Activated CD8-positive, alpha-beta memory T cell treated with anti-CD3 and anti-CD28 coated beads, Interleukin-2, amount 50 U/mL, for 24 hours (primary cell): ENCODE measurements around the gene MYRF.

Source experiments
- DNase-seq: peaks from one replicate; pipeline ENCODE4 v3.0.0-alpha.2; 2020; ENCODE audit errors: extremely low read depth

Gene MYRF

DNA sequence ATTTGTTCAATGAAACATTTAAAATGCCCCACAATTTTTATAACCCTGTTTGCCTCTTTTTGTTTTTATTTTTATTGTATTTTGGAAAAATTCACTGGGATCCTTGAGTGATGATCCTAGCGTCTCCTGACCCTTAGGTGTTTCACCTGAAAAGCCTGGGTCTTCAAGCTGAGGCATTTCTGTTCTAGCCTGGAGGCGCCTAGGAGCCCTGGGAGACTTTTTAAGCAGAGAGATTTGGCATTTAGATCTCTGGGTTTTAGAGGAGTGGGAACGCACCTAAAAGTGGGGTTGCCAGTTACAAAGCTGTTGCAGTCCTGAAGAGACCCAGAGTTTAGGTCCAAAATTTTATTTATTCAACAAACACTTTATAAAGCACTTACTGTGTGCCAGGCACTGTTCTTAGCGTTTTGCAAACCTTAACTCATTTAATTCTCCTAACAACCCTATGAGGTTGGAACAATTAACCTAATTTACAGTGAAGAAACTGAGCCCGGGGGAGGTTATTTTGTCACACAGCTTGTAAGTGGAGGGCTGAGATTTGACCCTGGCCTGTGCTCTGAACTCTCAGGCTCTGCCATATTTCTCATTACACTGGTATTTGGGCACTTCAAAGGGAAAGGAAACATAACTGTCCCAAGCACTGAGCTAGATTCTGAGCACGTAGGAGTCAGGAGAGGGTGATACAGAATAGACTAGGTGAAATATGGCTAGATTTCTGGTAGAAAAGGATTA lies 65.2 kb downstream of the MYRF start:
- DNase-seq, result no peak

DNA sequence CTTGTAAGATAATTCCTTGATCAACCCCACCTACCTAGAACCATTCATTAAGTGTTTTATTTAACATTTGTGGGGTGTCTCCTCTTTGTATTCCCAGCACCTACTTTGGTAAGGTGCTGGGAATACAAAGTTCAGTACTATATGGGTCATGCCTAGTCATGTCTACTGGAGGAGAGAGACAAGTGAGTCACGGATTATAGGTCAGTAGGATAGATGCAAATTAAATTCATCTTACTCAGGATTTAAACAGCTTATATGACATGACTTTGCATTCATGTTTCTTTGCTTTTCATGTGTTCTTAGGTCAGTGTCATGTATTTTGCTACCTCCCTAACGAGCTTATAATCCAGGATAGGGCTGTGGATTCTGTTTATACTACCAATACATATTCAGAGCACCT lies 67.7 kb downstream of the MYRF start:
- DNase-seq, result no peak

DNA sequence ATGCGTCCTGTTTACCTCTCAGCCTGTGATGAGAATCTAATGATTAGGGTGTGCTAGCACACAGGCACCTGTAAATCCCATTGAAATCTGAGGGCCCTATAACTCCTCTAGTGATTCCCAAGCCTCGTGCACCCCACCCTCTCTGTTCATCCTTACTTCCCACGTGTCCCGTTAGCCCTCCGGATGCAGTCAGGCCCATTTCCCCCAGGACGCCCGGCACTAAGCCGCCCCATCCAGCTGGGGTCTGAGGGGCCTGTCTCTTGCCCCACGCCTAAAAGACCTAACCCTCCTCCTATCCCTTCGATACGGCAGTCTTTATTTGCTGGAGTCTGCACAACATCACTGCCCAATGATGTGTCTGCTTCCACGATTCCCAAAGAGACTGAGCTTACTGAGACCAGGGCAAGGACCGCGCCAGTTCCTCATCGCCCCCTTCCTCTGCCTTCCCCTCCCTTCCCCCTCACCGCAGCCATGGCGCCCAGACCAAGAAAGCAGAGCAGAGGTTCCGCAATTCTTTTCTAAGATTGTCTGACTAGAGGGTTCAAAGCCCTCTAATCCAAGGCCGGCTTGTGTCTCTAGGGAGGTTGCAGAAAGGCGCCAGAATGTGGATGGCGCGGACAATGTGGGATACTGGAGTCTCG lies 74.6 kb downstream of the MYRF start:
- DNase-seq, result no peak

DNA sequence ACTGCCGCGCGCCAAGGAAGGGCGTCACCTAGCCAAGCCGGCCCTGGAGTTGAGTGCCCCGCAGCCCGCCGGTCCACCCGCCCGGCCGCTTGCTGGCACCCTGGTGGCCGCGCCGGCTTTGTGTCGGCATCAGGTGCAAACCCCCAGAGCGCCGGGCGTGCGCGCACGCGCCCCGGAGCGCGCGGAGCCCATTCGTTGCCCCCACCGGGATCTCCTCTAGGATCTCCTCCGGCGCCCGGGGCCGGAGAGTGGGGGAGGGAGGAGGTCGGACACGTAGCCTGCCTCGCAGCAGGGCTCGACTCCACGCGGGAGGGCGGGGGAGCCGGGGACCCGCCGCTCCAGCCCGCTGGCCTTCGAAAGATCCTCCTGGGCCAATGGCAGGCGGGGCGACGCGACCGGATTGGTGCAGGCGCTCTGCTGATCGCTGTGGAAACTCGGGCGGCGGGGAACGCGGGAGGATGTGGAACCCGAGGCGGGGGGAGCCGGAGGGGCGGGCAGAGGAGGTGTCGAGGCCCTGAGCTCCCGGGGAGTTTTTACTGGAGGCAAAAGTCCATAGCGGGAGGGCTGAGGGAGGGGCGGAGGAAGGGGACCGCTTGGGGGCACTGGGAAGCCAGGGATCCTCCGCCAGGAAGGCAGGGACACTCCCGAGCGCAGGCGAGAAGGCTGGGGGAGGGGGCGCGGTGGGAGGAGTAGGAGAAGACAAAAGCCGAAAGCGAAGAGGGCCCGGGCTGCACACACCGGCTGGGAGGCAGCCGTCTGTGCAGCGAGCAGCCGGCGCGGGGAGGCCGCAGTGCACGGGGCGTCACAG lies 75.3 kb downstream of the MYRF start, which contains the start of gene FADS2:
Gene FADS2, plus strand, starts transcription at position 730 of the 808 bp plus-strand sequence. CDS start 91 bp downstream, outside the sequence.
- no peak for DNase-seq

DNA sequence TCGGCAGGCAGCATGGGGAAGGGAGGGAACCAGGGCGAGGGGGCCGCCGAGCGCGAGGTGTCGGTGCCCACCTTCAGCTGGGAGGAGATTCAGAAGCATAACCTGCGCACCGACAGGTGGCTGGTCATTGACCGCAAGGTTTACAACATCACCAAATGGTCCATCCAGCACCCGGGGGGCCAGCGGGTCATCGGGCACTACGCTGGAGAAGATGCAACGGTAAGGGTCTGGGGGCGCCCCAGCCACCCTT lies 75.9 kb downstream of the MYRF start:
- no peak for DNase-seq

DNA sequence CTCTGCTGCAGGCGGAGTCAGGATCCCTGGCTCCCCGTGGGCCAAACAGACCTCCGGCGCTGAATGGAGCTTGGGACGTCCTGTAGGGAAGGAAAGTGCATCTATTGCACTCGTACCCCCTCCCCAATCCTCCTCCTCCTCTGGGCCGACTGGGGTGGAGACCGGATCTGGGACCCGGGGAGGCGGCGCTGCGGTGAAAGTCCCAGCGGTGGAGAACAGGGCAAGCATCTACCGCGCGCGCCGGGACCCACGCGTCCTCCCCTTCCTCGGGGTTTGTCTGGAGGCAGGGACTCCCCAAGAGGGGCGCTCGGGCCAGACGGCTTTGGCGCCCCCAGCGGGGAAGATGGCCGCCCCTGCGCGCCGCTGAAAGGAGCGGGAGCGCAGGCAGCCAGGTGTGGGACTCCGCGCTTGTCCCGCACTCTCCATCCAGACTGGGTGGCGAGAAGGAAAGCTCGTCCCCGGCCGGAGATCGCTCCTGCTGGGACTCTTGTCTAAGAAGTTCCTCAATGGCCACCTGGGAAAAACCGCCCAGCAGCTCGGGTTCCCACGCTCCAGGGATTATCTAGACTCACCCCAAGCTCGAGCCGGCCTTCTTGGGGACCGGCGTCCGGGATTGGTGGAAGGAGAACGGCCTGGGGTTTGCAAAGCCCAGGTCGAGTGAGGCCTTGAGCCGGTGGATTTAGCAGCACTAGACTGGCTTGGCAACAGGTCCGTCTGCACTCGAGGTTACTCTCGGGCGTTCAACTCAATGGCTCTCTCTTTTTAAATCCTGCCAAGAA lies 76.4 kb downstream of the MYRF start:
- DNase-seq, result no peak

DNA sequence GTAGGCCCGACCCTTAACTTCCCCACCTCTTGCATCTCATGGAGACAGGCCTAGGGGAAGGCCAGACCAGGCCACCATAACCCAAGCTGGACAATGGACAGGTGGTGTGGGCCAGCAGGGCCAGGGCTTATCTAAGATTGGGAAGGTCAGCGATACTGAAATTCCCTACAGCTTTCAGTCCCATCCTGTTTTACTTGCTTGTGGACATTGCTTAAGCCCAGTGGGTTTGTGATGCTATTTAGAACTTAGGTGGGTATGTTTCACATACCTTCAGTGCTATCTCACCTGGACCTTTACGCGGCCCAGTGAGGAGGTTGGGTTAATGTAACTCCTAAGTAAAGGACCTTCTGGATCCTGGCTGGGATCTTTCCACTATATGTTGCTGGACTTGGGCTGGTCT lies 77.4 kb downstream of the MYRF start:
- no peak for DNase-seq

DNA sequence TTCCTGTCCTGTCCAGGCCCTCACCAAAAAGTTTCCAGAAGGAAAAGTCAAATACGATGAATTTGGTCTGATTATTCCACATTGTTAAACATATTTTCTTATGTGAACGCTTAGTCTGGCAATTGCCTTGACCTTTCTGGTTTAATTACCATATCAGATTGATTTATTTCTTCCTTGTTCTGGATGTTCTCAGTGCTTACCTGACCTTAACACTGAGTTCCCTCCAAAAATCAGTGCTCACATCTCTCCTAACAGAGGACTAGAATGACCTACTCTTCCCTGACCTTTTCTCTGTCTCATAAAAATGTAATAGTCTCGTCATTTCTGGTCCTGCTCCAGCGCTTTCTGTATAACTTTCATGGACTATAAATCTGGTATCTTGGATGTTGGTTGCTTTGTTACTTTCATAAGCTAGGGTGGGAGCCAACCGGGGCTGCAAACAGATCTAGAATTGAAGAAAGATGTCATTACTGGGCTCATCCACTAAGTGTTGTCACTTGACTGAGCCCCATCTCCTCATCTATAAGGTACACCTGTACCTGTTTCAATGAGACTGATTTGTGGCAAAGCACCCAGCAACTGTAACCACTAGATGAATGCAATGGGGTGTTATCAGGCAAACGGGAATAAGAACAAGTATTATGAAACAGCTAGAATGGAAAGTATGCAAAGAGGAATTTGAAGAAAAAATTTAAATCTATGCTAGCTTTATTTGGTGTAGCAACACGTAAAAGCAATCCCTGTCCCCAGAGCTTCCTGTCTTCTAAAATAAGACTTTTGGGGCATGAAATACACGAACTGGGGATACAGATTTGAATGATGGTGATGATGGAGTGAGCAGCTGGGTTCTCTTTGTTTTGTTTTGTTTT lies 78.0 kb downstream of the MYRF start:
- no peak for DNase-seq

DNA sequence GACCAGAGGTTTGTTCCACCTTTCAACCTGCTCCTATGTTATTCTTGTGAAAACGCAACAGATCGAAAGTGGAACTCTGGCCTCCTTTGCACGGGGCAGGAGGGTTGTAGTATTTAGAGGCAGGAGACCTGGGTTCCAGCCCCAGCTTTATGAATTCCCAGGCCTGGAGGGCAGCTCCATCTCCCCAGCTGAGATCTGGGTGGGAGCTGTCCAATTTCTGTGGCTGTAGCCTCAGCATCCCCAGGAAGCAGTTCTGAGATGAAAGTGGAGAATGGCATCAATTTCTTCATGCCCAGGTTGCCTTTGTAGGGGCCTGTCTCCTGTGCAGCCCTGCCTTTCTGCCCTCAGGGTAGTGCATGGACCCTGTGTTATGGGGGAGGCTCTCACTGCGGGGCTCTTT lies 79.8 kb downstream of the MYRF start:
- no peak for DNase-seq

DNA sequence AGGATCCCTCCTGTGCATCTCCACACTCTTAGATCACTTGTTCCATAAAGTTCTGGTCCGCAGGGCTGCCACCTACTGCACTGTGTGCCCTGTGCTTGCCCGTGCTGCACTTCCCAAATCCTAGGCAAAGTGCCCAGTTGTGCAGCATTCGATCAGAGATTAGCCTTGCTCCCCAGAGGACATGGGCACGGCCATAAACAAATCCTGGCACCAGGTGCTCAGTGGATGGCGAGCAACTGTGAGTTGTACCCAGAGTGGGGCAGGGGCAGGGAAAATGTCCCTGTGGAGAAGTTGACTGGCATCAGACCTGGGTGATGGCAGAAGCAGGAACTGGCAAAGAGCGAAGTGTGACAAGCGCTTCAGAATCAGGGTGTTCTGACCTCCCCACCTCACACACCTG lies 80.3 kb downstream of the MYRF start:
- no peak for DNase-seq

DNA sequence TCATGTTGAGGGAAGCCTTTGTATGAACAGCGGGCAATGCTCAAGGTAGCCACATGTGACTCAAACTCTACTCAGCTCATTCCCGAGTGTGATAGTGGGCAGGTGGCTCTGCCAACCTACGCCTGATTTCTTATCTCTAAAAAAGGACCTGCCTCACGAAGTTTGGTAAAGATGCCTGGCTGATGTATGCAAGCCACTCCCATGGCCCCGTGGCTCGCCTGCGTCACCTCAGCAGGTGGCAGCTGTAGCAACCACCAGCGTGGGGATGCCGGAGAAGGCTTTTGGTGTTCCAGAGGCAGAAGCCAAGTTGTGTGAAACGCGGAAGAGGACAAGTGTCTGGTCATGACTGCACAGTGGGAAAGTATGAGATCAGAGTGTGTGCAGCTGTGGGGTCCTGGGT lies 81.0 kb downstream of the MYRF start:
- DNase-seq, result no peak

DNA sequence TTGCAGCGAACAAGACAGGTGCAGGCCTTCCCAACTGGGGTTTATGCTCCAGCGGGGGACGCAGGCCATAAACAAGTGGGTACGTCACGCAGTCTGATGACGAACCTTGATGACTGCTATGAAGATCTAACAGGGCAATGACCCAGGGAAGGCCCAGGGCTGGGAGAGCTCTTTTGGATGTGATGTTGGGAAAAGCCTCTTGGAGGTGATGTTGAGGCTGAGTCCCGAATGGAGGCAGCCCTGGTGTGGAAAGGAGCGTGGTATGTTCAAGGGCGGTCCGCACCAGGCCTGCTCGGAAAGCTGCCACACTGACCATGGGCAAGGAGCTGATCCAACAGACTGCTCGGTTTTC lies 81.5 kb downstream of the MYRF start:
- no peak for DNase-seq

DNA sequence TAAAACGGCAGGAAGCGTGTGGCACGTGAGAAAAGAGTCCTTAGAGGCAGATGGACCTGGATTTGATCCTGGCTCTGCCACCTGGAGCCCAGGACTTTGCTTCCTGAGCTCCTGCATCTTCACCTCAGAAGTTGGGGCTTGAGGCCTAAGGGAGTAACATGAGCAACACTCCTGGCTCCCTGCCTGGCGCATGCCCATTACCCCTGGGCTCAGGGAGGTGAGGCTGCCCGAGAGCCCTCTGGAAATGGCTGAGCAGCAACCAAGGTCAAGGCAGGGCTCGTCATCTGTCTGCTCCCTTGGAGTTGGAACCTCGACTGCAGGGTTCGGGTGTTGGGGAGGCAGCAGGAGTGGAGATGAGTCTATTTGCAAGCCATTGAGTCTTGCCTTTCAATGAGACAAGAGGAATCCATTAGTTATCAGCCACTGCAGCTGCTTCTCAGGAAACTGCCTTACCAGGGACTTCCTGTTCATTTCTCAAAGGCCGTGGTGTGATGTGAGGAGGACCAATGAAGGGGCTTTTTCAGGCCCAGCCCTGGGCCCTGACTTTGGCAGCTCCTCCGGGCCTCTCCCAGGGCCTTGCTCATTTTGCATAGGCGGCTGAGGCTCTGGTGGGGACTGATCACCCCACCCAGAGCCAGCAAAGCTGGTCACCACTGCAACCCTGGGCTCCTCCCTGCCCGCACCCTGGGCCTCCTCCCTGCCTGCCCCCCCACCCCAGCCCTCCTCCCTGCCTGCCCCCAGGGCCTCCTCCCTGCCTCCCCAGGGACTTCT lies 82.0 kb downstream of the MYRF start:
- no peak for DNase-seq

DNA sequence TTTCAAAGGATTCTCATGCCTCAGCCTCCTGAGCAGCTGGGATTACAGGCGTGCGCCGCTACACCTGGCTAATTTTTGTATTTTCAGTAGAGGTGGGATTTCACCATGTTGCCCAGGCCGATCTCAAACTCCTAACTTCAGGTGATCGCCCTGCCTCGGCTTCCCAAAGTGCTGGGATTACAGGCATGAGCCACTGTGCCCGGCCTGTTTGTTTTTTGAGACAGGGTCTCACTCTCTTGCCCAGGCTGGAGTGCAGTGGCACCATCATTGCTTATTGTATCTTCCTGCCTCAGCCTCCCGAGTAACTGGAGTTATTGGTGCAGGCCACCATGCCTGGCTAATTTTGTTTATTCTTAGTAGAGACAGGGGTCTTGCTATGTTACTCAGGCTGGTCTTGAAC lies 83.8 kb downstream of the MYRF start:
- no peak for DNase-seq

DNA sequence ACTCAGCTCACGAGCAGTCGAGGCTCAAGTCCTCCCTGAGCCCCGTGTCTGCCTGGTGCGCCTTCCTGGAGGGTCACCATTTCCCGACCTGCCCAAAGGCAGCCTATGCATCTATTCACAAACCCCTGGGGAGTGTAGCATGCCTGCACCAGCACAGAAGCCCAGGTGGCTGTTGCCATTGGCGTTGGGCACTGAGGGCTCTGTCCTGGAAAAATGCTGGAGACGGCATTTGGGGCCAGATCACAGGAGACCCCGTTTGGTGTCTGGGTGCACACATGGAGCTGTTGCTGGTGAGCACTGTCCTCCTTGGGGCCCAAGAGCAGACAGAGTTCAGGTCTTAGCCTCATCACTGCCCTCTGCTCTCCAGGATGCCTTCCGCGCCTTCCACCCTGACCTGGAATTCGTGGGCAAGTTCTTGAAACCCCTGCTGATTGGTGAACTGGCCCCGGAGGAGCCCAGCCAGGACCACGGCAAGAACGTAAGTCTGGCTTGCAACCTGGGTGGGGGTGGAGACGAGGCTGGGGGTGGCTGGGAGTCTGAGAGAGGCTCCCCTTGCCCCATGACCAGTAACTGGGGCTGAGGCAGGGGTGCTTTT lies 85.1 kb downstream of the MYRF start:
- DNase-seq, result no peak
